HG02938 (cell line): ENCODE results near the gene ZNF26.

Source experiments
- ATAC-seq: cut with Tn5 transposase; IDR thresholded peaks from one replicate; pipeline ENCODE4 v1.9.1; 2021; ENCODE audit warnings: mild to moderate bottlenecking, moderate library complexity; ENCODE audit not compliant: unreplicated experiment

ZNF26 gene

DNA sequence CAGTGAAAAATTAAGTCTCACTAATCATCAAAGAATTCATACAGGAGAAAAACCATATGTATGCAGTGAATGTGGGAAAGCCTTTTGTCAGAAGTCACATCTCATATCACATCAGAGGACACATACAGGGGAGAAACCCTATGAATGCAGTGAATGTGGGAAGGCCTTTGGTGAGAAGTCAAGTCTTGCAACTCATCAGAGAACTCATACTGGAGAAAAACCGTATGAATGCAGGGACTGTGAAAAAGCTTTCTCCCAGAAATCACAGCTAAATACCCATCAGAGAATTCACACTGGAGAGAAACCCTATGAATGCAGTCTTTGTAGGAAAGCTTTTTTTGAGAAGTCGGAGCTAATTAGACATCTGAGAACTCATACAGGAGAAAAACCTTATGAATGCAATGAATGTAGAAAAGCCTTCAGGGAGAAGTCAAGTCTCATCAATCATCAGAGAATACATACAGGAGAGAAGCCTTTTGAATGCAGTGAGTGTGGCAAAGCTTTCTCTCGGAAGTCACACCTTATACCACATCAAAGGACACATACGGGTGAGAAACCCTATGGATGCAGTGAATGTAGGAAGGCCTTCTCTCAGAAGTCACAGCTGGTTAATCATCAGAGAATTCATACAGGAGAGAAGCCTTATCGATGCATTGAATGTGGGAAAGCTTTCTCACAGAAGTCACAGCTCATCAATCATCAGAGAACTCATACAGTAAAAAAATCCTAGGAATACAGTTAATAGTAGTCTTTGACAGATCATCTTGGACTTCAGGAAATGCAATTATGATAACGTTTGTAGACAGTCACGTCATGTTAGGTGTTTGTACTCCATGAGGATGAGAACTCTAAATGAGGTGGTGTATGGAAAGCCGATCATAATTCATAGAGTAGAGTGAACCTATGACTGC lies 72.3 kb downstream of the ZNF26 start:
- no peak for ATAC-seq

GRCh38 chr12:133061954-133062353 lies 75.8 kb downstream of the ZNF26 start:
- no peak for ATAC-seq

DNA sequence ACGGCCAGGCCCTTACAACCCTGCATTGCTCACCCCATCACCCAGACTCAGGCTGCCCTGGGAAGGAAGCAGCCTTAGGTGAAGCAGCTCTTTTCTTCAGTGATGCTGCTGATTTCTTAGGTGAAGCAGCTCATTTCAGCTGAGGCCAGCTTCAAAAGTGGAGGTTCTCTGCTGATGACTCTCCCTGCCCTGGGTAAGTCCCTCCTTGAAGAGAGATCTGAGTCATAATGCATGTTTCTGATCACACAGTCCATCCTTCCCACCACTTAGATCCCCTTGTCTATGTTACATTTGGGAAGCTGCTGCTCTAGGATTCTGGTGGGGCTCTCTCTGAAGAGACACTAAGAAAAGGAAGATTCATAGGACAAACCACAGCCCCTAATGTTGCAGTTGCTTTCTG lies 77.4 kb downstream of the ZNF26 start:
- no peak for ATAC-seq

DNA sequence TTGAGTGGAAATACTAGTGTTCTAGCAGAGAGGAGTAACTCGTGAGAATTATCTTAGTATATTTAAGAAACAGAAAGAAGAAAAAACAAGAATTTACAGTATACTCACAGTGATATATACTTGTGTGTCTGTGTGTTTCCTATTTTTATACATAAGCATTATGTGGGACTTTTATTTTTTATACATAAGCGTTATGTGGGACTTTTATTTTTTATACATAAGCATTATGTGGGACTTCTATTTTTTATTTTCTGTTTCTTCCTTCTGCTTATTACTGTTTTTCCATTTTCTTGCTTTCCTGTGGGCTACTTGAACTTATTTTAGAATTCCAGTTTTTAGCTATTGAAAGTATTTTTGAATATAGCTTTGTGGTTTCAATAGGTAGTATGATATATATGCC lies 87.7 kb downstream of the ZNF26 start:
- no peak for ATAC-seq
